GM12878 (cell line): ENCODE data around the gene MYL12A.

Experiments used
- CTCF ChIP-seq, 3 experiments: IDR thresholded peaks in 2 of 3; conservative IDR thresholded peaks in 1 of 3; 2 replicates each; pipeline ENCODE4 v1.5.1; 2011; ENCODE audit warnings: low read depth in 3 of 3, low read length in 3 of 3, mild to moderate bottlenecking in 3 of 3, control low read depth in 2 of 3, moderate library complexity in 2 of 3, inconsistent platforms in 1 of 3, mixed read lengths in 1 of 3; ENCODE audit not compliant: control insufficient read depth in 2 of 3, insufficient read depth in 1 of 3; ENCODE audit errors: extremely low read depth in 1 of 3
- EZH2 ChIP-seq: IDR thresholded peaks from 2 replicates; pipeline ENCODE4 v1.6.1; 2012; ENCODE audit warnings: low read depth, mild to moderate bottlenecking, control low read depth, inconsistent platforms, low read length, borderline replicate concordance; ENCODE audit not compliant: control insufficient read depth
- KLF5 ChIP-seq: fragments of 450-650 bp; IDR thresholded peaks from 2 replicates; pipeline ENCODE4 v1.6.1; 2014; ENCODE audit warnings: mild to moderate bottlenecking; ENCODE audit not compliant: partially characterized antibody
- MYC ChIP-seq: IDR thresholded peaks from 2 replicates; pipeline ENCODE4 v1.6.1; 2011; ENCODE audit warnings: mild to moderate bottlenecking, low read length, moderate library complexity, inconsistent platforms; ENCODE audit not compliant: insufficient read depth, insufficient replicate concordance, insufficient read length, severe bottlenecking
- NFIC ChIP-seq: IDR thresholded peaks from 2 replicates; pipeline ENCODE4 v1.6.1; 2012; ENCODE audit warnings: low read depth, mild to moderate bottlenecking, inconsistent platforms, low read length, moderate library complexity
- NR2C2 ChIP-seq: IDR thresholded peaks from 2 replicates; pipeline ENCODE4 v1.6.1; 2011; ENCODE audit warnings: borderline replicate concordance, low read depth; ENCODE audit not compliant: control insufficient read depth, insufficient read length
- RCOR1 ChIP-seq: conservative IDR thresholded peaks from 2 replicates; pipeline ENCODE4 v1.6.1; 2012; ENCODE audit warnings: low read depth, low read length, improper control_type of control experiment
- SP1 ChIP-seq: IDR thresholded peaks from one replicate; pipeline ENCODE4 v1.6.1; 2011; ENCODE audit warnings: low read depth, low read length
- TAF1 ChIP-seq: IDR thresholded peaks from 2 replicates; pipeline ENCODE4 v1.6.1; 2011; ENCODE audit warnings: mild to moderate bottlenecking, low read depth, low read length, borderline replicate concordance
- ZBTB4 ChIP-seq: fragments of 450-650 bp; formaldehyde crosslinking; IDR thresholded peaks from 2 replicates; pipeline ENCODE4 v1.4.0; 2022; ENCODE audit warnings: mild to moderate bottlenecking, moderate library complexity

GRCh38 chr18:3211236-3211992 is 36.2 kb upstream of the MYL12A start:
- TF ChIP-seq ZBTB4 (CRISPR knock-in tag) (no peak), EZH2 (no peak), RCOR1 (no peak), TAF1 (no peak), MYC (no peak), NR2C2 (no peak), CTCF (IDR thresholded peaks at IDR 0.05 in 2 of 3, conservative IDR thresholded peaks at IDR 0.05 in 1 of 3; ENCODE audit: control insufficient read depth in 2 of 3, extremely low read depth in 1 of 3, insufficient read depth in 1 of 3, low read depth in 3 of 3, low read length in 3 of 3) (no peak), SP1 (no peak), KLF5 (no peak), NFIC (no peak)
